ENCODE data around the gene ESYT3.
"Not testable (repeated sequence)": the region's sequence is repeated elsewhere in the genome, so short reads cannot be mapped to it uniquely, and the experiment has no call there.

The ESYT3 gene

DNA sequence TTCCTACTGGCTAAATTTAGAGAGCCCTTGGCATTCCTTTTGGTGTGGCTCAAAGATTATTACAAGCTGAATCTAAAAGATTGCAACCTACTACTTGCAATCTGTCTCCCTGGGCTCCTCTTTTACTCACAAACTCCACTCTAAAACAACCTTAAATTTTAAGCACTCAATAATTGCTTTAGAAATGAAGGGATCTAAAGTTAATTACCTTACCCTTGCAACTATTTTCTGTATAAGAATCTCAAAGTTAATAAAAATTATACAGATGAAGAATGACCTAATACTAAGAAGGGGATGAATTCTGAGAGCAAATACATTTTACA lies 60.2 kb downstream of the ESYT3 start:
- no peak for DNase-seq

GRCh38 chr3:138495638-138496037 lies 61.2 kb downstream of the ESYT3 start:
- not testable (repeated sequence) for DNase-seq

GRCh38 chr3:138496436-138496835 lies 62.0 kb downstream of the ESYT3 start:
- DNase-seq: no peak

DNA sequence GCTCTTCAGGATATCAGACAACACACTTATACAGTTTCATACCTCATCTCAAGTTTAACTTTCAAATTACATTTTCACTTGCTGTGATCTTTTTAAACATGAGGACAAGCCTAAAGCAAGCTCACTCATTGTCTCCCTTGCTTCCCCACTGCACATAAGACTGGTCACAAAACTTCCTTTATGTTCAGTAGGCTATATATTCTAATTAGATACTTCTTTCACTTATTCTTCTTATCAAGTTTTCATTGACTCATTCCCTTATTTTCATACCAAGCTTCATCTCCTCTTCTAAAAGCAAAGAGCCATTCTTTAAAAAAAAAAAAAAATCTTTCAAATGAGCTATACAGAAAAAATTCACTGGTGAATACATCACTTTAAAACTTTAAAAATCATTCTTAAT lies 62.6 kb downstream of the ESYT3 start:
- no peak for DNase-seq

DNA sequence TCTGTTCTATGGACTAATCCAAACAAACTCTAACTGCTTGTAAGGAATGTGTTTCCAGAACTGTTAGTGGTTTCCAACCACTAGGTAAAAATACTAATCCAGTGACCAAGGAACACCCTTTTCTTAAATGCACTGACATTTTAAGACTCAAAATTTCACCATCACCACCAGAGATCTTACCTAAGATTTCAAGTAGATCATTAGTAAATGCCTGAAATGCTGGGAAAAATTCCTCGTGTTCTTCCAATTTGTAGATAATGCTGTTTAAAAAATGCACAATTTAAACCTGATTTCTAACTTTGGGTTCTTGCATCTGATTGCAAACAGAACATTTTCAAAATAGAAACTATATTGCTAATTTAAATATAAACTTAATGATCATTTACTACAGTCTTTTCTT lies 63.4 kb downstream of the ESYT3 start:
- no peak for DNase-seq

DNA sequence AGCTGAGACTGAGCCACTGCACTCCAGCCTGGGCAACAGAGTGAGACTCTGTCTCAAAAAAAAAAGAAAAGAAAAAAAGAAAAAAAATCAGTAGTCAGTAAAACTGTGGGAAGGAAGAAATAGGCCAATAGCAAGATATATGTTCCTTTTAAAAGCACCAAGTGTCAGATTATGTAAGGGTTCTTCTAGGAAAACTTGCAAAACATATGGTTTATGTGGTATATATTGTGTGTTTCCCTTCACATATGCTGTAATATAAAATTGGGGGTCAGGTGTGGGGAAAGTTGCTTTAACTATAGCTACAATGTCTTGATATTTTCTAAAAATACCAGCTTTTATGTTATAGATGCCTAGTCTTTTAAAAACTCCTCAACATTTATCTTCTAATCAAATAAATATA lies 64.6 kb downstream of the ESYT3 start:
- no peak for DNase-seq

DNA sequence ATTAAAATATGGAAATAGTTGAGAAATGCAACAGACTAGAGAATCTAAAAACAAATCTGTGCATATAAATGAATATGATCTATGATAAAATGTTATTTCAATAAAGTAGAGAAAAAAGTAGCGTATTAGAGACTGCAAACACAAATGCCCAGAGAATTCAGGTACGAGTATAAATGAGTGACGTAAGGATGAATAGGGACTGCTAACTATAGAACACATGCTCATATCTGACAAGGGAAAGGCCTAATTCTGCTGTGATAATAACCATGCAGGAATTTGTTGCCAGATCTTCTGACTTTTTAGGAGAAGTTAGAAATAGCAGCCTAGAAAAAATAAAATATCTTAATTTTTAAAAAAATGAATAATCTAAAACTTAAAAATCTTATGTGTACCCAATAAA lies 73.1 kb downstream of the ESYT3 start:
- no peak for DNase-seq

DNA sequence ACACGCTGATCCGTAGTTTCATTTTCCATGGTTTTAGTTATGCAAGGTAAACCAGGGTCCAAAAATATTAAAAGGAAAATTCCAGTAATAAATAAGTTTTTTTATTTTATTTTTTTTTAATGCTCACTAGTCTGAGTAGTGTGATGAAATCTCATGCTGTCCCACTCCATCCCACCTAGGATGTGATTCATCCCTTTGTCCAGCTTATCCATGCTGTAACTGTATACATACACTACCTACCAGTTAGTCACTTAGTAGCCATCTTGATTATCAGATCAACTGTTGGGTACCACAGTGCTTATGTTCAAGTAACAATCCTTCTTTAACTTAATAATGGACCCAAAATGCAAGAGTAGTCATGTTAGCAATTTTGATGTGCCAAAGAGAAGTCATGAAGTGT lies 75.2 kb downstream of the ESYT3 start:
- DNase-seq: no peak

GRCh38 chr3:138511945-138512344 lies 77.5 kb downstream of the ESYT3 start:
- no peak for DNase-seq

DNA sequence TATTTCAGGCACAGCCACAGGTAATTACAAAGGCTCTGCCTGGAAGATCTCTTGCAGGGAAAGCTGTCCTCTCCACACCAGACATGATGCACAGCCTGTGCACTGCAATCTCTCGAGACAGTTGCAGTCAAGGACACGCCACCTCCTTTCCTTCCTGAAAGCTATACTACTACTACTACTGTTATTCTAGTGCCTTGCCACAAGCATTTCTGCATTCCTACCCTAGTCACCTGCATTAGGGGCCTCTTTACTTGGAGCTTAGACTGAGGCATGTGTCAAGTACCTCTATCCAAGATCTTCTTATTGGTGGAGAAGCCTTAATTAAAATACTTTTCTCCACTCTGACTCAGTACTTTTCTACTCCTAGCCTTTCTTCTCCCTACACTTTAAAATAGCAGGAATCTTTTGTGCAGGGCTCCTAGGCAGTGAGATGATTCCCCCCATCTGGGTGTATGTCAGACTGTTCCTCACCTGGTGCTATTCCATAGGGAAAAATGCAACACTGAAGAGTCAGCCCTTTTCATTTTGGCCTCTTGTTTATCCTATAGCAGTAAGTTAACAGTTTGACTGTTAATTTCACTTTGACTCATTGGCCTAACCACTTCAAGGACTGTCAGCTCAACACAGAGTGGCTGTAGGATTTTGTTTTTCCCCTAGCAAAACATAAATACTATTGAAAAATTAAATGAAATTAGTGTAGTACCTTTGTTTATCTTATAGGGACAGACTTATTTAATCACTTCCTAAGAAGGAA lies 78.9 kb downstream of the ESYT3 start:
- DNase-seq: no peak

GRCh38 chr3:138521445-138521844 lies 87.0 kb downstream of the ESYT3 start:
- not testable (repeated sequence) for DNase-seq

Data from GOT3 (cell line).